ENCODE measurements around the gene CDC42EP5. TPM values are rescaled to one million over a fixed set of nuclear protein-coding genes. Genes with fewer than 3 reads are reported as not detected.

The CDC42EP5 gene
- total and polyA plus RNA-seq, 4 donors, result 15.8 to 25.7 (median 21.3) TPM

GRCh38 chr19:54464044-54464629, 9.0 kb downstream of the CDC42EP5 start:
- H3K4me1 ChIP-seq (ENCODE audit: control insufficient read depth in 5 of 5, insufficient read depth in 5 of 5, low read length in 5 of 5), result peaks cover 0 to 47% (median 13%) of the 10 kb centered on the region in 5 donors
- WGBS, 2 donors, result 0 to 1% methylated on average over 26 of the region's 26 CpGs
- TF ChIP-seq CTCF (IDR thresholded peaks at IDR 0.05; ENCODE audit: control extremely low read depth, extremely low read depth), result no peak
- H3K9me3 ChIP-seq (ENCODE audit: control insufficient read depth in 4 of 4, insufficient read depth in 3 of 4, low read length in 3 of 4), result no peaks in the 10 kb centered on the region
- no peaks in the 10 kb centered on the region for H3K27me3 ChIP-seq (ENCODE audit: control insufficient read depth in 3 of 3, insufficient read depth in 3 of 3, low read length in 2 of 3)
- H3K36me3 ChIP-seq (ENCODE audit: control insufficient read depth in 4 of 4, insufficient read depth in 4 of 4, low read length in 4 of 4), result peaks cover 7 to 29% (median 10%) of the 10 kb centered on the region in 4 donors
- ATAC-seq (ENCODE audit: insufficient read depth, low FRiP score) (peak; percentile 55), DNase-seq (peak; percentile 89 to 93 (median 92))
- H3K4me3 ChIP-seq, result peak overlapping the region; percentile 40
- peak overlapping the region; percentile 76 to 83 for H3K27ac ChIP-seq (ENCODE audit: low read depth in 1 of 2, low read length in 1 of 2)
- H3K9ac ChIP-seq (ENCODE audit: insufficient read depth in 1 of 2, low read length in 2 of 2), result no peak overlapping the region

- H3K4me3 ChIP-seq, result peak within 1 kb of the TSS; percentile 63
- peak within 1 kb of the TSS; percentile 94 to 98 for H3K27ac ChIP-seq (ENCODE audit: low read depth in 1 of 2, low read length in 1 of 2)
- TF ChIP-seq CTCF (IDR thresholded peaks at IDR 0.05; ENCODE audit: control extremely low read depth, extremely low read depth), result no peak
- H3K4me1 ChIP-seq (ENCODE audit: control insufficient read depth in 5 of 5, insufficient read depth in 5 of 5, low read length in 5 of 5), result peaks cover 0 to 50% (median 13%) of the 10 kb centered on the region in 5 donors
- H3K9me3 ChIP-seq (ENCODE audit: control insufficient read depth in 4 of 4, insufficient read depth in 3 of 4, low read length in 3 of 4), result no peaks in the 10 kb centered on the region
- ATAC-seq (ENCODE audit: insufficient read depth, low FRiP score) (peak; percentile 76), DNase-seq (peak; percentile 98 to 99 (median 98))
- 0% methylated on average over 34 to 41 of the region's 41 CpGs for WGBS, 2 donors
- no peaks in the 10 kb centered on the region for H3K27me3 ChIP-seq (ENCODE audit: control insufficient read depth in 3 of 3, insufficient read depth in 3 of 3, low read length in 2 of 3)
- peaks cover 7 to 35% (median 15%) of the 10 kb centered on the region in 4 donors for H3K36me3 ChIP-seq (ENCODE audit: control insufficient read depth in 4 of 4, insufficient read depth in 4 of 4, low read length in 4 of 4)
- peak within 1 kb of the TSS in 1 of 2 donors; percentile 42 for H3K9ac ChIP-seq (ENCODE audit: insufficient read depth in 1 of 2, low read length in 2 of 2)
Observed at GRCh38 chr19:54463531-54464043, 9.5 kb downstream of the CDC42EP5 start, which contains the start of gene LENG9. Gene LENG9 (minus strand): TSS chr19:54463778. CDS start chr19:54463526, 252 bp downstream.

- H3K4me3 ChIP-seq, result peak overlapping the region; percentile 63
- H3K9me3 ChIP-seq (ENCODE audit: control insufficient read depth in 4 of 4, insufficient read depth in 3 of 4, low read length in 3 of 4), result no peaks in the 10 kb centered on the region
- H3K4me1 ChIP-seq (ENCODE audit: control insufficient read depth in 5 of 5, insufficient read depth in 5 of 5, low read length in 5 of 5), result peaks cover 0 to 50% (median 13%) of the 10 kb centered on the region in 5 donors
- H3K27me3 ChIP-seq (ENCODE audit: control insufficient read depth in 3 of 3, insufficient read depth in 3 of 3, low read length in 2 of 3), result no peaks in the 10 kb centered on the region
- H3K9ac ChIP-seq (ENCODE audit: insufficient read depth in 1 of 2, low read length in 2 of 2), result peak overlapping the region in 1 of 2 donors; percentile 42
- ATAC-seq (ENCODE audit: insufficient read depth, low FRiP score), result peak; percentile 12
- peak; percentile 71 to 81 (median 73) for DNase-seq
- no peak for TF ChIP-seq CTCF (IDR thresholded peaks at IDR 0.05; ENCODE audit: control extremely low read depth, extremely low read depth)
- peak overlapping the region; percentile 94 to 98 for H3K27ac ChIP-seq (ENCODE audit: low read depth in 1 of 2, low read length in 1 of 2)
- peaks cover 7 to 42% (median 22%) of the 10 kb centered on the region in 4 donors for H3K36me3 ChIP-seq (ENCODE audit: control insufficient read depth in 4 of 4, insufficient read depth in 4 of 4, low read length in 4 of 4)
- 6 to 12% methylated on average over 62 to 91 of the region's 91 CpGs for WGBS, 2 donors
Observed at GRCh38 chr19:54462655-54463530, 10.2 kb downstream of the CDC42EP5 start.
